Heart left ventricle (tissue), 13 donors: ENCODE data around the gene GRAMD1B.

Source experiments
- POLR2A ChIP-seq, 2 donors: fragments of 450-650 bp; IDR thresholded peaks; one replicate each; pipeline ENCODE4 v1.6.1; 2017; ENCODE audit warnings: antibody characterized with exemption in 2 of 2, mild to moderate bottlenecking in 2 of 2, moderate library complexity in 2 of 2
- TF ChIP-seq, protein P1 (sequence below), 12 donors: fragments of 200-600 bp; sonication (generic) in 4 of 12; IDR thresholded peaks; one replicate each; pipeline versions ENCODE4 v1.5.0 to v1.8.0; 2018 to 2022; ENCODE audit warnings: antibody characterized with exemption in 12 of 12, mild to moderate bottlenecking in 5 of 12
- donor health status: ischemic (EF 13 %, LVEDD 7.1; RV severe dilation, severe dysfunction).
- donor health status: DM: no; HTN: yes; CAD: no.
- donor health status: DM: no; HTN: no; CAD: no.
- donor health status: ischemic (EF 25% LVEDD 6.9; RV normal size, moderate dysfunction).
- donor health status: ischemic (EF 25% LVEDD 5.7; RV mildly dilated, moderate dysfunction).
- donor health status: ischemic (EF 35%, LVEDD 5.7; RV mildly dilated, moderate dysfunction).
- donor health status: nonischemic (EF 11% LVEDD 7.7; RV severe dilation, severe dysfunction).
- donor health status: DM: yes; HTN: yes; CAD: no.
- donor health status: PGD.
- donor health status: ischemic (EF 29% LVEDD 5.4; RV normal size, mild dysfunction).
- donor health status: nonischemic (EF 23%, LVEDD 6.1; RV moderate dilation, normal function).

DNA sequence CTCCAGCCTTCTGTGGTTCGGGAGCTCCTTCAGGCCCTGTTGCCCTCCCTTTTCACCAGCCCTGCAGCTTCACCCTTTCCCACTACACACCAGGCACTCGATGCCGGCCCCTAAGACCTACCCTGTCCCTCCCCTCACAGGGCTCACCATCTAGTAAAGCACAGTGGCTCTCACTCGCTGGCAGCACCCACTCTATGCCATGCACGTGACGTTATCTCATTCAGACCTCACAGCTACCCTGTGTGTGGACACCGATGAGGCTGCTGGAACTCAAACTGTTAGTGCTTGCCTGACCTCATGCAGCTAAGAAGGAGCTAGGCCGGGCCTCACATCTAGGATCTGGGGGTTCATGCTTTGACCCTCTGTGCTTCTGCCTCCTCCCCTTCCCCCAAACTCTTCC is 178.9 kb downstream of the GRAMD1B start:
- TF ChIP-seq, protein P1, sequence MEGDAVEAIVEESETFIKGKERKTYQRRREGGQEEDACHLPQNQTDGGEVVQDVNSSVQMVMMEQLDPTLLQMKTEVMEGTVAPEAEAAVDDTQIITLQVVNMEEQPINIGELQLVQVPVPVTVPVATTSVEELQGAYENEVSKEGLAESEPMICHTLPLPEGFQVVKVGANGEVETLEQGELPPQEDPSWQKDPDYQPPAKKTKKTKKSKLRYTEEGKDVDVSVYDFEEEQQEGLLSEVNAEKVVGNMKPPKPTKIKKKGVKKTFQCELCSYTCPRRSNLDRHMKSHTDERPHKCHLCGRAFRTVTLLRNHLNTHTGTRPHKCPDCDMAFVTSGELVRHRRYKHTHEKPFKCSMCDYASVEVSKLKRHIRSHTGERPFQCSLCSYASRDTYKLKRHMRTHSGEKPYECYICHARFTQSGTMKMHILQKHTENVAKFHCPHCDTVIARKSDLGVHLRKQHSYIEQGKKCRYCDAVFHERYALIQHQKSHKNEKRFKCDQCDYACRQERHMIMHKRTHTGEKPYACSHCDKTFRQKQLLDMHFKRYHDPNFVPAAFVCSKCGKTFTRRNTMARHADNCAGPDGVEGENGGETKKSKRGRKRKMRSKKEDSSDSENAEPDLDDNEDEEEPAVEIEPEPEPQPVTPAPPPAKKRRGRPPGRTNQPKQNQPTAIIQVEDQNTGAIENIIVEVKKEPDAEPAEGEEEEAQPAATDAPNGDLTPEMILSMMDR (IDR thresholded peaks at IDR 0.05), result no peak
- TF ChIP-seq POLR2A (IDR thresholded peaks at IDR 0.05), result no peak
